ENCODE results near the gene HES2.
"Not testable (repeated sequence)": the region's sequence is repeated elsewhere in the genome, so short reads cannot be mapped to it uniquely, and the experiment has no call there.

Gene HES2

GRCh38 chr1:6453895-6454855, 34.5 kb upstream of the HES2 start:
- not testable (repeated sequence) for DNase-seq

- no peak for DNase-seq
Measured at GRCh38 chr1:6450943-6451373, 31.2 kb upstream of the HES2 start.

GRCh38 chr1:6450486-6450885, 30.8 kb upstream of the HES2 start:
- not testable (repeated sequence) for DNase-seq

GRCh38 chr1:6450005-6450450, 30.3 kb upstream of the HES2 start:
- DNase-seq: no peak

- DNase-seq: no peak
Measured at GRCh38 chr1:6448749-6449631, 29.3 kb upstream of the HES2 start.

- no peak for DNase-seq
Measured at GRCh38 chr1:6447818-6448748, 28.4 kb upstream of the HES2 start.

GRCh38 chr1:6447016-6447817, 27.5 kb upstream of the HES2 start:
- DNase-seq: no peak

- no peak for DNase-seq
Measured at GRCh38 chr1:6446665-6447015, 26.9 kb upstream of the HES2 start.

- not testable (repeated sequence) for DNase-seq
Measured at GRCh38 chr1:6445929-6446328, 26.2 kb upstream of the HES2 start.

- DNase-seq: no peak
Measured at GRCh38 chr1:6445062-6445763, 25.5 kb upstream of the HES2 start.

- DNase-seq: no peak
Measured at GRCh38 chr1:6444377-6444776, 24.7 kb upstream of the HES2 start.

GRCh38 chr1:6443339-6444115, 23.8 kb upstream of the HES2 start:
- DNase-seq: no peak

- DNase-seq: no peak
Measured at GRCh38 chr1:6441586-6441985, 21.9 kb upstream of the HES2 start.

- peak; percentile 73 for DNase-seq
Measured at GRCh38 chr1:6440198-6441126, 20.7 kb upstream of the HES2 start.

GRCh38 chr1:6438047-6438525, 18.4 kb upstream of the HES2 start:
- peak; percentile 59 for DNase-seq

- not testable (repeated sequence) for DNase-seq
Measured at GRCh38 chr1:6437012-6437700, 17.4 kb upstream of the HES2 start.

- DNase-seq: not testable (repeated sequence)
Measured at GRCh38 chr1:6436277-6436676, 16.6 kb upstream of the HES2 start.

GRCh38 chr1:6435547-6435946, 15.8 kb upstream of the HES2 start:
- DNase-seq: no peak

Data from activated effector memory CD4-positive, alpha-beta T cell treated with Interleukin-2 at 50 U/mL for 16 hours (primary cell).